ENCODE data around the gene TMEM98.
"Not testable (repeated sequence)": the region's sequence is repeated elsewhere in the genome, so short reads cannot be mapped to it uniquely, and the experiment has no call there.

Gene TMEM98

DNA sequence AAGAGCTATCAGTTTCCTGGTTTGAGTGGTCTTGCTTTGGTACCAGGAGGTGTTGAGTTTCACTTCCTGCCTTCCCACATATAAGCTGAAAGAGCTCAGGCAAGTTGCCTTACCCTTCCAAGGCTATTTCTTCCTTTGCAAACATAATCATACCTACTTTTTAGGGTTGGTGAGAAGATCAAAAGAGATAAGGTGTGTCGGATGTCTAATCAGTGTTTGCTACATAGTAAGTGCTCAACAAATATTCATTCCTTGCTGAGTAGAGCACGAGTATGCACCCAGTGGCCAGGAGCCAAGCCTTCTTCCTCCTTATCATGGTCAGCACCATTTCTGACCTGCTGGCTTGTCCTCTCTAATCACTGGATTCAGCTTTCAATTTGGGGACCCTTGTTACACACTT, 12.7 kb upstream of the TMEM98 start:
- DNase-seq: no peak

DNA sequence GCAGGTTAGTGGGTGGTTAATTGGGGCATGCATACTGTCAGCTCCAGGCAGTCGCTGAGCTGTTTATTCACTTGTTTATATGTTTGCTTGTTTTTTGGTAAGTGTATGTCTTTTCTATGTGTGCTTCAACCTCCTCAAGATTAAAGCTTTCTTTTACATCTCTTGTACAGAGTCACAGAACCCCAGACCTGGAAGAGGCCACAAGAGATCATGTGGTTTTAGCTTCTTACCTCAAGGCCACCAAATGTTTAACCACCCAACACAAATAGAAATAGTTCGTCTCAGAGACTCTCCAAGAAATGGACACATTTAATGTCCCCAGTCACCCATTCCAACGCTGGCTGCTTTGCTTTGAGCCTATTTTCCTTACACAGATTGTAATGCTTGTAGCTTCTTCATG, 11.8 kb upstream of the TMEM98 start:
- no peak for DNase-seq

DNA sequence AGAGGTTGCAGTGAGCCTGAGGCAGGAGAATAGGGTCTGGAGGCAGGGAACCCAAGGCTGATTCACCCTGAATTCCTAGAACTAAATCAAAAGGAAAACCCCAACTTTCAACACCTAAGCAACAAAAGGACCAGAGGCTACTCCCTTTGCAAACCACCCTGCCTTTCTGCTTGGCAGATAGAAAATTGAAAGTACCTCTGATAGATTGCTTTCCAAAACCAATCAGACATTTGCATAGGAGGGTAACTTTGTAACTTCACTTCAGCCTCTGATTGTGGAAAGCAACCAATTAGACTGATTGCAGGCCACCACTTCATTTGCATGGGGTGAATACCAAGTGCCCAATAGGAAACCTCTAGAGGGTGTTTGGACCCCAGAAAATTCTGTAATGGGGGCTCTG, 10.9 kb upstream of the TMEM98 start:
- DNase-seq: no peak

DNA sequence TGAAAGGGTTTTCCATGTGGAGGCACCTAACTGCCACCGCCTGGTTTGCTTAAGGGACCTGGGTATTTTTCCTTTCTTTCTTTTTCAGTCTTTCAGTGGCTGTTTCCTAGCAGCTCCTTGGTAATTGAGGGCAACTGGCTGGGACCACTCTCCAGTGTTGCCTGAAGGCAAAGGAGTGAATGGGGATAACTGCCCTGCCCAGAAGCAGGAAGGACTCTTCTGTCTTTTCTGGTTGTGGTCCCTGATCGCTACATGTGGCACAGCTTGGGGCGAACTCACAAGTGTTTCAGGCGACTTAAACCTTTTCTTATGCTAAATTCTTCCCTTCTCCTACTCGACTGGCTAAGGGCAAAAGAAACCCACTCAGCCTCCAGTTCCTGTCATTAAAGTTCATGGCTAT, 10.1 kb upstream of the TMEM98 start:
- DNase-seq: no peak

DNA sequence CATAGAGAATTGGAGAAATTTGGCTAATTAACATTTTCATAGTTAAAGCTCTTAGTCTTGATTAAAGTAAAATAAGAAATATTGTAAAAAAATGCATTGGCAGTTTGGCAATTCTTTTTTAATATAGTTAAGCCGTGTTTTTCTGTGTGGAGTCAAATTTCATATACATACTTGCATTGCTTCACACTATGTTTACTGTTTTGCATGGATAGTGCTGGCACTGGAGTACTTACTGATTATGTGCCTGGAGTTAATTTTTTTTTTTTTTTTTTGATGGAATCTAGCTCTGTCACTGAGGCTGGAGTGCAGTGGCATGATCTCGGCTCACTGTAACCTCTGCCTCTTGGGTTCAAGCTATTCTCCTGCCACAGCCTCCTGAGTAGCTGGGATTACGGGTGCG, 8.1 kb upstream of the TMEM98 start:
- not testable (repeated sequence) for DNase-seq

DNA sequence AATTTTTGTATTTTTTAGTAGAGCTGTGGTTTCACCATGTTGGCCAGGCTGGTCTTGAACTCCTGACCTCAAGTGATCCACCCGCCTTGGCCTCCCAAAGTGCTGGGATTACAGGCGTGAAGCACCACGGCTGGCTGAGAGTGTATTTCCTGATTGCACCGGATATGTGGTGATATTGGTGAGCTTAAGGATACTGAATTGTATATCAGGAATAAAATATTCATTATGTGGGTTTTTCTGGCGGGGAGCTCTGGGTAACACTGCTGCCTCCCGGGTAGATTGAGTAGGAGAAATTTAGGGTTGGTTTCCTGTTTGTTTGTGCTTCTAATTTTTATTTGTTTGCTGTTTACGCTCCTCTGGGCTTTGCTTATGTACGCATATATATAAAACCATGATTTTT, 7.7 kb upstream of the TMEM98 start:
- no peak for DNase-seq

DNA sequence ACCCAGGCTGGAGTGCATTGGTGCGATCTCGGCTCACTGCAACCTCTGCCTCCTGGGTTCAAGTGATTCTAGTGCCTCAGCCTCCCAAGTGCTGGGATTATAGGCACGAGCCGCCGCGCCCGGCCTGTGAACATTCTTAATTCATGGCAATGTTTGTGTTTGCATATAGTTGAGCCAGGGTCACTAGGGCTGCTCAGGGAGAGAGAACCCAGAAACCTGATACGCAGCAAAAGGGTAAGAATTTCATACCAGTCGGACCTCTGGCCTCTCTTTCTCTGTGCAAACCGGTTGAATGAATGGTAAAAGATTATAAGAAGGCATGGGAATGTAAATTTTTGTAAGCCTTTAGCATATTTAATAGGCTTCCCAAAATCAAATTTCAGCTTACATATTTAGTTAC, 6.9 kb upstream of the TMEM98 start:
- no peak for DNase-seq

DNA sequence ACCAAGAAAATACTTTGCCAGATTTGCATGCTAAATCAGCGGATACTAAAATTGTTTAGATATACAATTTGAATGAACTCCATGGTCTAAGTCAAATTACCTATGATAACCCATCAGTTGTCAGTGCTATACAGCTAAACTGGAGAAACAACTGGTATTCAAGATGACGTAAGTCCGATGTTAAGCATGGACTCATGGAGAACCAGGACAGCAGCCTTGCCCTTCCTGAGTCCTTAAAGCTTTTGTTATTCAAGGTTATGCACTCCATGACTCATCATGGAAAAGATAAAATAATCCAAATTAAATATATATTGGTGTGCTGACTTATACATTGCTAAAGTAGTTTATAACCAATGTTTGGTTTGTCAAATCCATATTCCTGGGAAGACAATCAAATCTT, 4.0 kb upstream of the TMEM98 start:
- DNase-seq: not testable (repeated sequence)

DNA sequence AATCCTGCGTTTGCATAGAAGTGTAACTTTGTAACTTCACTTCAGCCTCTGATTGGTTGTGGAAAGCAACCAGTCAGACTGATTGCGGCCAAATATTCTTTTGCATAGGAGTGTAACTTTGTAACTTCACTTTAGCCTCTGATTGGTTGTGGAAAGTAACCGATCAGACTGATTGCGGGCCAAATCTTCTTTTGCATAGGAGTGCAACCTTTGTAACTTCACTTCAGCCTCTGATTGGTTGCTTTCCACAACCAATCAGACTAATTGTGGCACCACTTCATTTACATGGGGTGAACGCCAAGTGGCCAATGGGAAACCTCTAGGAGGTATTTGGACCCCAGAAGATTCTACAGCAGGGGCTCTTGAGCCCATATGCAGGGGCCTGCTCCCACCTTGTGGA, 1.8 kb upstream of the TMEM98 start:
- no peak for DNase-seq

DNA sequence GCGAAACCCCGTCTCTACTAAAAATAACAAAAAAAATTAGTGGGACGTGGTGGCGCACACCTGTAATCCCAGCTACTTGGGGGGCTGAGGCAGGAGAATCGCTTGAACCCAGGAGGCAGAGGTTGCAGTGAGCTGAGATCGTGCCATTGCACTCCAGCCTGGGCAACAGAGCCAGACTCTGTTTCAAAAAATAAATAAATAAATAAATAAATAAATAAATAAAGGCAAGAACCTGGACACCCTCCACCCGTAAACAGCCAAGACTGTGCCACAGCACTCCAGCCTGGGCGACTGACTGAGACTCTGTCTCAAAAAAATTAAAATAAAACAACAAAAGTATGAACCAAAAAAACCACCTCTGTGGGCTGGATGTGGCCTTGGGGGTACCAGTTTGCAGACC, 1.2 kb upstream of the TMEM98 start:
- not testable (repeated sequence) for DNase-seq

DNA sequence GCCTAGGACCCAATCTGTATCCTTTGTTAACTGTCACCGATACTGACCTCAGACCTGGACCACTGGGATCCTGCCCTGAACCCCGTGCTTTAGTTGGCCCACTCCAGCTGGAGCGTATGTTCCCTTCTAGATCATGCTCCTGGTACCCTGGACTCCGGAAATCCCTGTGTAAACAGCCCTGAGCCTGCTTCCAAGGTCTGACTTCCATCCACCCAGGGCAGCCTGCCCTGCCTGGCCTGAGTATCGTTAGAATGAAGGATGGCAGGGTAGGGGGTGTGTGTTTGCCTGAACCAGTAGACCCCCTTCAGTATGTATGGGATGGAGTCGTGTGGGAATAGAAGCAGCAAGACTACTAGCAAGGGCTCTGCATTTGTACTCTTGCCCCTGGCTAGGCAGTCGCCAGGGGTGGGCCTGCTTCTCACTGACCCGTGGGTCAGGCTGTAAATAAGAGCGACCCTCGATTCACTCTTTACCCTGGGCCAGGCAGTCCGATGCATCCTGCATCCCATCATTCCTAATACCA, 691 bp upstream of the TMEM98 start:
- peak in 1 of 2 donors; percentile 66 for DNase-seq

DNA sequence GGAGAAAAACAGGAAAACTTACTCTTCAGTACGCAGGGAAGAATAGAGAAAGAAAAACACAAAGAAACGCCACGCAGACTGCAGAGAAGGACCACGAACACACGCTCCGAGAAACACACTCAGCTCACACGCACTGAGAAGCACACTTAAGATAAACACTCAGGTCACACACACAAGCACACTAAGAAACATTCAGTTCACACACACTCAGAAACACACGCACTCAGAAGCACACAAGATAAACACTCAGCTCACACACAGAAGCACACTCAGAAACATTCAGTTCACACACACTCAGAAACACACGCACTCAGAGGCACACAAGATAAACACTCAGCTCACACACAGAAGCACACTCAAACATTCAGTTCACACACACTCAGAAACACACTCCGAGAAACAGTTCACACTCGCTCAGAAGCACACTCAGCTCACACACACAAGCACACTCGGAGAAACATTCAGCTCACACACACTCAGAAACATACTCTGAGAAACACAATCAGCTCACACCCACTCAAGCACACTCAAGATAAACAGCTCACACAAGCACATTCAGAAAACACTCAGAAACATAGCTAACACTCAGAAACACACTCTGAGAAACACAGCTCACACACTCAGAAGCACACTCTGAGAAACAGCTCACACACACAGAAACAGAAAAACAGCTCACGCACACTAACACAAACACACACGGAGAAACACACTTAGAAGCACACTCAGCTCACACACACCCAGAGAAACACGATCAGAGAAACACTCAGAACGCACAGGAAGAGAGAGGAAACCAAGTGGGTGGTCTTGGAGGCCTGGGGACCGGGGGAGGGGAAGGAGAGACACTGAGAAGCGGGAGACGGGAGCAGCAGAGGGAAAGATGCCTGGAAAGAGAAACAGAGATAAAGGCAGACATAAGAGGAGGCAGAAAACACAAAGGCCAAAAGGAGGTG, 908 bp downstream of the TMEM98 start:
- DNase-seq: no peak

DNA sequence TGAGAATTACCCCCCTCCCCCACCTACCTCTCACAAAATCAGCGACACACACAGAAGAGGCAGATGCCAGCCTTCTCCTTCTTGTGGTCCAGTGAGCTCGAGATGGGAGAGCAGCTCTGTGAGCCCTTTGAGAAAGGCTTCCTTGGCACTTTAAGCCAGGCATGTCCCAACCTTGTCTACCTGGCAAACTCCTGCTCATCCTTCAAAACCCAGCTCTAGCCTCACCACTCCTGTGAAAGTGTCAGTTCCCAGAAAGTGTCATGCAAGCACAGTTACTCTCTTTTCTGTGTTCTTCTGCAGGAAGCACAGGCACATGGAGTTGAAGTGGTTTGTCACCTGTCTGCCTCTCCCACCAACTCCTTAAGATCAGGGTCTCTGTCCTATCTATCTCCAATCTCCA, 1.6 kb downstream of the TMEM98 start:
- DNase-seq: no peak

DNA sequence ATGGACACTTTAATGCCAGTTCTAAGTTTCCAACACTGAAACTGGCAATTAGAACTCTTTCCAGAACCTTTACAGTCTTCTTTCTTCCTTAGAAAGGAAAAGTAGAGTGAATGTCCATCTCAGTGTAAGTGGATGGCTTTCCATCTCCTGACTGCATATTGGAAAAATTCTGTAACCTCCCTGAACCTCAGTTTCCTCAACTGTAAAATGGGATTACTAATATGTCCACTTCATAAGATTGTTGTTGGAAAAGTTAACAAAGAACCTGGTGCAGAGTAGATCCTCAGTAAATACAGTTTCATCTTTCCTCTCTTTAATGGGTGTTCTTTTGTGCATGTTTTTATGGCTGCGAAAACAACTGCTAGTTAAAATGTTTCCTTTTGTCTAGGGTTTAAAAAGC, 2.6 kb downstream of the TMEM98 start:
- DNase-seq: no peak

DNA sequence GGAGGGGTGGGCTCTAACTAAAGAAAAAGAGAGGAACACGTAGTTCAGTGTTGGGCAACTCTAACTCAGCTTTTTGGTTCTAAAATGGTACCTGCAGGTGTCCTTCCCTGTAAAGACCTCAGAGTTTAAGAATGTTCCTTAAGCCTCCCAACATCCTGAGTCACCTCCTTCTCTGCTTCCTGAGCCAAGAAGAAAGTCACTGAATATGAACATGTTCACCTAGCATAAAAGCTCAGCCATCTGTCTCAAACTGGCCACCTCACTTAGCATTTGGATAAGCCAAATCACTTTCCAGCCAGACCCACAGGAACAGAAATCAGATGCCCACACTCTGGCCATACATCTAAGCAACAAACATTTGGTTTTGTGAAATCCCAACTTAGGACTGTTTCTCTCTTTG, 3.7 kb downstream of the TMEM98 start:
- peak in 1 of 2 donors; percentile 36 for DNase-seq

DNA sequence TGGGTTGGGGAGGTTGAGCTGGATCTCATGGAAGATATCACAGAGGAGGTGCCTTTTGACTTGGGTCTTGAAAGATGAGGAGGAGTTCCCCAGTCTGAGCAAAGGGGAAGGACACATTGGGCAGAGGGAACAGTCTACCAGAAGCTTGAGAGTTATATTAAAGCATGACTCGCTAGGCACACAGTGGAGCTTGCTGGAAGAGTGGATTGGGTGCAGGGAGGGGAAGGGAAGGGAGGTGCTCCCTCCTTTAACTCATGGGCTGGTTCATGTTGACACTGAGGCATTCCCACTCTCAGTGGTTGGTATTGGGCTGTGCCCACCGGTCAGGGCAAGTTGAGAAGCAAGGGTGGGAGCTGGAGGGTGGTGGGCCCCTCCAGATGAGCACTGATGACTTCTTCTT, 5.9 kb downstream of the TMEM98 start:
- no peak for DNase-seq

DNA sequence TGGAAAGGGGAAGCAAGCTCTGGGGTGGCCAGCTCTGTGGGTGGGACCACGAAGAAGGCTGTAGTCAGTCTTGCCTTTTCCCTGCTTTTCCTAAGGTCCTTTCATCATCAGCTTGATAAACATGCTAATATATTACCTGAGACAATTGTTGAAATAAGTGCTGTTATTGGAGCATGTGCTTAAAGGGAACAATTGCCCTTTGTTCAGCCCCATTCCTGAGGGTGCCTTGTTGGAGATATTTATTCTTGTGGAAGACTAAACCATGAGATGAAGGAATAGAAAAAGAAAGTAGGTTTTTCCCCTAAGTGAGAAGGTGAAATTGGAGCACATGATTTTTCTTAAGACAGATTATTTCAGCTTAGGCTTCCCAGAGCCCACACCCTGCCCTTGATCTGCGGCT, 7.8 kb downstream of the TMEM98 start:
- DNase-seq: no peak

DNA sequence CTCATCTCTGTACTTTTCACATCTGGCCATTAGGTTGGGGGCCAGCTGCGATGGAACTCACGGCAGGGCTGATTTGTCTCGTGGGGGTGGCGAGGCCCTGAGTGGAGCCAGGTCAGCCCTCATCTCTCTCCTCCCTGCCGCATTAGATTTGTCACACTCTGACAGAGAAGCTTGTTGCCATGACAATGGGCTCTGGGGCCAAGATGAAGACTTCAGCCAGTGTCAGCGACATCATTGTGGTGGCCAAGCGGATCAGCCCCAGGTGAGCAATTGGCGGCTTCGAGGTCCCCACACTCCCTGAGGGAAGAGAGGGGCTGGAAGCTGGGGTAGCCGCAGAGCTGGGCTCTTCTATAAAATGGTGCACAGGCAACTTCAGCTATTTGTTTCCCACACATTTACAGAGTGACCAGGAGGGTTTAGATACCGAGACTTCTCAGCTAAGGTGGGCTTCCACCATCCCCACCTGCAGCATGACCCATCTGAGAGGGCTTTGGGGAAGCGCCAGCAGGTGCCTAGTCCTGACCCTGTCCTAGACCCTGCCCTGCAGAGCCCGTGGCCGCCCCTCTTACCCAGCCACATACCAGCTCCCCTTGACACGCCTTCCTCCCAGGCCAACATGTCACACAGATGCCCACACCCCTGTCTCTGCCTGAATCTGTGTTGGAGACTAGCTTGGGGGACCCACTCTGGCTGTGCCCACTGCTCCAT, 8.4 kb downstream of the TMEM98 start:
- no peak for DNase-seq

DNA sequence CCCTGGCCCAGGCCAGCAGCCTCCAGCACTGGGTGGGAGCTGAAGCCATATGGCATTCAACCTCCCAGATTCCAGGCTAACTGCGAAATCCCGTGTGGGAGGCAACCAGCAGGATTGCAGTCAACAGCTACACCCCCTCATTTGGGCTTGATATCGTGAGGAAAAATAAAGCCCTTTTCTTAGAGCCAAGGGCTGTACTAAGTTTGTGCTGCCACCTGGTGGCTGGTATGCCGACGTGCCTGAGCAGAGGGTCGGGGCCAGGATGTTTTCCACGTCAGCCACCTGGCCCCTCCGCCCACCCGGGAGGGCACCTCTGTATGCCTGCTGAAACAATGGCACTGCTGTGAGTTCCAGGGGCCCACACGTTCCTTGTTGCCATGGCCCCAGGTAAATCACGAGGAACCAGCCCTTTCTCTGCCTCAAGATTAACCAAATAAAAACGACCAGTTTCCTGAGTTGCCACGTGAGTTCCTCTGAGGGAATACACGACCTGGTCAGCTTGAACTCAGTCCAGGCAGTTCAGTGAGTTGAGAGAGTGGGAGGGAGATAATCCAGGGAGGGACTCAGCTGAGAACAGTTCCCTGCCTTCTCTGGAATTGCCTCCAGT, 9.0 kb downstream of the TMEM98 start:
- peak; percentile 44 to 57 for DNase-seq

DNA sequence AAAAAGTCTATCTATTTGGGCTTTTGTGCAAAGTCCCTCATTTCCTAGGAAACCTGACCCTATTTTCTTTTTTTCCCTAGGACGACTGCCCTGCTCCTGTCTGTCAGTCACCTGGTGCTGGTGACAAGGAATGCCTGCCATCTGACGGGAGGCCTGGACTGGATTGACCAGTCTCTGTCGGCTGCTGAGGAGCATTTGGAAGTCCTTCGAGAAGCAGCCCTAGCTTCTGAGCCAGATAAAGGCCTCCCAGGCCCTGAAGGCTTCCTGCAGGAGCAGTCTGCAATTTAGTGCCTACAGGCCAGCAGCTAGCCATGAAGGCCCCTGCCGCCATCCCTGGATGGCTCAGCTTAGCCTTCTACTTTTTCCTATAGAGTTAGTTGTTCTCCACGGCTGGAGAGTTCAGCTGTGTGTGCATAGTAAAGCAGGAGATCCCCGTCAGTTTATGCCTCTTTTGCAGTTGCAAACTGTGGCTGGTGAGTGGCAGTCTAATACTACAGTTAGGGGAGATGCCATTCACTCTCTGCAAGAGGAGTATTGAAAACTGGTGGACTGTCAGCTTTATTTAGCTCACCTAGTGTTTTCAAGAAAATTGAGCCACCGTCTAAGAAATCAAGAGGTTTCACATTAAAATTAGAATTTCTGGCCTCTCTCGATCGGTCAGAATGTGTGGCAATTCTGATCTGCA, 12.9 kb downstream of the TMEM98 start:
- no peak for DNase-seq

DNA sequence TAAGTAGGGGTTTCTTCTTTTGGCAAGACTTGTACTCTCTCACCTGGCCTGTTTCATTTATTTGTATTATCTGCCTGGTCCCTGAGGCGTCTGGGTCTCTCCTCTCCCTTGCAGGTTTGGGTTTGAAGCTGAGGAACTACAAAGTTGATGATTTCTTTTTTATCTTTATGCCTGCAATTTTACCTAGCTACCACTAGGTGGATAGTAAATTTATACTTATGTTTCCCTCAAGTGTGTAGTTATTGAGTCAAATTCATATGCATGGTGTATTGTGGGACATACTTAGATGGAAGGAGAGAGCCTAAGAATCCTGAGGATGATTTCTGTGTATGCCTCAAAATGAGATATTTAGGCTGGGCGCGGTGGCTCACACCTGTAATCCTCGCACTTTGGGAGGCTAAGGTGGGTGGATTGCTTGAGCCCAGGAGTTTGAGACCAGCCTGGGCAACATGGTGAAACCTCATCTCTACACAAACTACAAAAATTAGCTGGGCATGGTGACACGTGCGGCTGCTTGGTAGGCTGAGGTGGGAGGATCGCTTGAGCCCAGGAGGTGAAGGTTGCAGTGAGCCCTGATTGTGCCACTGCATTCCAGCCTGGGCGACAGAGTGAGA, 13.6 kb downstream of the TMEM98 start:
- no peak for DNase-seq

DNA sequence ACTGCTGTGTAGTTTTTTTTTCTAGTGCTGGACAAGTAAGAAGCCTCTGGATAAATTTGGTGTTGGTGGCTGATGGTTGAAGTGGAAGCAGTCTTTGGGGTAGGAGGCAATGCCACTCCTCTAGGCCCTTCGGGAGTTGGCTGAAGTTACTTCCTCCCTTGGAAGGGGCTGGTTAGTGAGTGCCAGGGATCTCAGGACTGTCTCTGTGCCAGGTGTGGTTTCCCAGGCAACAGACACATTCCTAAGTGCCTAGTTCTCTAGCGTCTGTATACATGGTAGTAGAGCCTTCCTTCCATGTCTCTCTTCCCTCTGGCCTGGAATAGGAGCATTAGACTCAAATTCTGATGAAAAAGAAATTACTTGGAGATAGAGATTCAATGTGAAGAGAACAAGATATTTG, 15.3 kb downstream of the TMEM98 start:
- DNase-seq: no peak

Measured in hippocampal formation (tissue), 2 donors.